ENCODE data around the gene MAB21L2.

The MAB21L2 gene

GRCh38 chr4:150574678-150575077, 7.3 kb upstream of the MAB21L2 start:
- DNase-seq (ENCODE audit: low read depth in 2 of 3, low spot score in 2 of 3), result no peak

GRCh38 chr4:150577796-150578195, 4.2 kb upstream of the MAB21L2 start:
- DNase-seq (ENCODE audit: low read depth in 2 of 3, low spot score in 2 of 3), result no peak

GRCh38 chr4:150578745-150579501, 3.0 kb upstream of the MAB21L2 start:
- DNase-seq (ENCODE audit: low read depth in 2 of 3, low spot score in 2 of 3), result no peak

GRCh38 chr4:150579551-150580234, 2.3 kb upstream of the MAB21L2 start:
- no peak for DNase-seq (ENCODE audit: low read depth in 2 of 3, low spot score in 2 of 3)

GRCh38 chr4:150580306-150580705, 1.6 kb upstream of the MAB21L2 start:
- DNase-seq (ENCODE audit: low read depth in 2 of 3, low spot score in 2 of 3), result no peak

GRCh38 chr4:150581056-150581605, 820 bp upstream of the MAB21L2 start:
- no peak for DNase-seq (ENCODE audit: low read depth in 2 of 3, low spot score in 2 of 3)

GRCh38 chr4:150581641-150582051, 305 bp upstream of the MAB21L2 start:
- no peak for DNase-seq (ENCODE audit: low read depth in 2 of 3, low spot score in 2 of 3)

- DNase-seq (ENCODE audit: low read depth in 2 of 3, low spot score in 2 of 3), result no peak
Measured at GRCh38 chr4:150582873-150583286, 929 bp downstream of the MAB21L2 start.

GRCh38 chr4:150583287-150584110, 1.5 kb downstream of the MAB21L2 start:
- DNase-seq (ENCODE audit: low read depth in 2 of 3, low spot score in 2 of 3), result no peak

- no peak for DNase-seq (ENCODE audit: low read depth in 2 of 3, low spot score in 2 of 3)
Measured at GRCh38 chr4:150584111-150584915, 2.4 kb downstream of the MAB21L2 start.

GRCh38 chr4:150585611-150586010, 3.7 kb downstream of the MAB21L2 start:
- no peak for DNase-seq (ENCODE audit: low read depth in 2 of 3, low spot score in 2 of 3)

- no peak for DNase-seq (ENCODE audit: low read depth in 2 of 3, low spot score in 2 of 3)
Measured at GRCh38 chr4:150586162-150586810, 4.3 kb downstream of the MAB21L2 start.

GRCh38 chr4:150588316-150588715, 6.4 kb downstream of the MAB21L2 start:
- DNase-seq (ENCODE audit: low read depth in 2 of 3, low spot score in 2 of 3), result no peak

GRCh38 chr4:150589157-150589556, 7.2 kb downstream of the MAB21L2 start:
- DNase-seq (ENCODE audit: low read depth in 2 of 3, low spot score in 2 of 3), result no peak

GRCh38 chr4:150590631-150591030, 8.7 kb downstream of the MAB21L2 start:
- no peak for DNase-seq (ENCODE audit: low read depth in 2 of 3, low spot score in 2 of 3)

- no peak for DNase-seq (ENCODE audit: low read depth in 2 of 3, low spot score in 2 of 3)
Measured at GRCh38 chr4:150591406-150591805, 9.5 kb downstream of the MAB21L2 start.

GRCh38 chr4:150591904-150592303, 10.0 kb downstream of the MAB21L2 start:
- DNase-seq (ENCODE audit: low read depth in 2 of 3, low spot score in 2 of 3), result no peak

GRCh38 chr4:150593996-150594395, 12.0 kb downstream of the MAB21L2 start:
- DNase-seq (ENCODE audit: low read depth in 2 of 3, low spot score in 2 of 3), result no peak

- no peak for DNase-seq (ENCODE audit: low read depth in 2 of 3, low spot score in 2 of 3)
Measured at GRCh38 chr4:150598909-150599308, 17.0 kb downstream of the MAB21L2 start.

GRCh38 chr4:150599547-150599946, 17.6 kb downstream of the MAB21L2 start:
- DNase-seq (ENCODE audit: low read depth in 2 of 3, low spot score in 2 of 3), result no peak

Measured in activated CD8-positive, alpha-beta memory T cell treated with anti-CD3 and anti-CD28 coated beads for 48 hours (primary cell).